Calu3 (cell line): ENCODE data around the gene RPL29. TPM values are rescaled to one million over a fixed set of nuclear protein-coding genes. Genes with fewer than 3 reads are reported as not detected.

Experiments used
- BruUV-seq: library from RNA; stranded (reverse); fragments of 400-500 nt; replicated peaks from 2 replicates; lab custom pipeline; 2021; lab: Mats Ljungman, UMichigan
- CTCF ChIA-PET: fragments of 300-600 bp; sonication (Branson Sonifier 250); formaldehyde crosslinking; loops from one replicate; lab custom pipeline; 2022; ENCODE audit warnings: antibody characterized with exemption; lab: Charles Lee
- DNase-seq: peaks from one replicate; pipeline ENCODE4 v3.0.0; 2022
- H3K27ac Mint-ChIP-seq: one replicate; pipeline ENCODE4 v1.8.0; 2022; ENCODE audit warnings: mixed read lengths; ENCODE audit not compliant: unreplicated experiment
- H3K27me3 Mint-ChIP-seq: one replicate; pipeline ENCODE4 v1.8.0; 2022; ENCODE audit warnings: mixed read lengths; ENCODE audit not compliant: unreplicated experiment
- H3K36me3 Mint-ChIP-seq: one replicate; pipeline ENCODE4 v1.8.0; 2022; ENCODE audit warnings: mild to moderate bottlenecking, moderate library complexity, mixed read lengths; ENCODE audit not compliant: insufficient read depth, unreplicated experiment
- H3K4me1 Mint-ChIP-seq: one replicate; pipeline ENCODE4 v1.8.0; 2022; ENCODE audit warnings: mild to moderate bottlenecking, low read depth, mixed read lengths; ENCODE audit not compliant: unreplicated experiment
- H3K4me3 Mint-ChIP-seq: one replicate; pipeline ENCODE4 v1.8.0; 2022; ENCODE audit warnings: mild to moderate bottlenecking, low read depth, moderate library complexity, mixed read lengths; ENCODE audit not compliant: unreplicated experiment
- H3K9me3 Mint-ChIP-seq: one replicate; pipeline ENCODE4 v1.8.0; 2022; ENCODE audit warnings: low read depth, mixed read lengths; ENCODE audit not compliant: unreplicated experiment
- CTCF ChIP-seq: fragments of 200-600 bp; IDR thresholded peaks from one replicate; pipeline ENCODE4 v1.8.0; 2022; ENCODE audit warnings: antibody characterized with exemption; ENCODE audit not compliant: unreplicated experiment
- intact Hi-C: fragments of 100-400 bp; cut with micrococcal nuclease; formaldehyde crosslinking; loops from one replicate; pipeline ENCODE4 v1.10.0; 2022; ENCODE audit not compliant: unreplicated experiment
- total RNA-seq: library from RNA; stranded (reverse); gene quantifications from 2 replicates; pipeline ENCODE4 v1.2.3, GENCODE V29; 2022

RPL29 gene
- total RNA-seq, 1 experiment from 2014 or later: 782 TPM

DNA sequence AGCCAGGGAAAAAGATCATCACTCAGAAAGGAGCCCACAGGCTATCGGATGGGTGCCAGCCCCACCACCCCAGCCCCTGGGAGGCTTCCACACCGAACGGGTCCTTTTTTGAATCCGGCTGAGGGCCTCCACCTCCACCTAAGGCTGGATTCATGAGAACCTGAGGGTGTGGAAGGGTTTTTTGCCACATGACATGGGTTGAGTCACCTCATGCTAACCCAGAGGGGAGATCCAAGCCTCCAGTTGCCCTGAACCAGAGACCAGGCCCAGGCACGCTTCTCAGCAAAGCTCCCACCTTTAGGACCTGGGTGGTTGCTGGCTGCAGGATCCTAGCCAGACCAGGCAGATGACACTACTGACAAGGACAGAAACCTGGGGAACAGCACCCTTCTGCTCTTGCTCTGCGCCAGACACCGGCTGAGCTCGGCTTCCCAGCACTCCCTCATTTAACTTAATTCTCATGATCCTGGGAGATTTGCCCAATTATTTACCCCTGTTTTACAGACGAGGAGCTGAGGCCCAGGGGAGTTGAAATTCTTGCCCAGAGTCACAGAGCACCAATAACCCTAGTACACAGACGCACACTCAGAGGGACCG, 35.1 kb upstream of the RPL29 start:
- DNase-seq: no peak
- H3K36me3 Mint-ChIP-seq: peaks cover 5% of the 10 kb centered on the region
- no peak overlapping the region for H3K4me3 Mint-ChIP-seq
- CTCF ChIA-PET: no interaction called here
- H3K27me3 Mint-ChIP-seq: no peaks in the 10 kb centered on the region
- no peaks in the 10 kb centered on the region for H3K4me1 Mint-ChIP-seq
- no peak for TF ChIP-seq CTCF
- intact Hi-C loops: no loop called here
- peaks cover 3% of the 10 kb centered on the region for H3K9me3 Mint-ChIP-seq
- BruUV-seq: no TSS peak
- H3K27ac Mint-ChIP-seq: no peak overlapping the region

DNA sequence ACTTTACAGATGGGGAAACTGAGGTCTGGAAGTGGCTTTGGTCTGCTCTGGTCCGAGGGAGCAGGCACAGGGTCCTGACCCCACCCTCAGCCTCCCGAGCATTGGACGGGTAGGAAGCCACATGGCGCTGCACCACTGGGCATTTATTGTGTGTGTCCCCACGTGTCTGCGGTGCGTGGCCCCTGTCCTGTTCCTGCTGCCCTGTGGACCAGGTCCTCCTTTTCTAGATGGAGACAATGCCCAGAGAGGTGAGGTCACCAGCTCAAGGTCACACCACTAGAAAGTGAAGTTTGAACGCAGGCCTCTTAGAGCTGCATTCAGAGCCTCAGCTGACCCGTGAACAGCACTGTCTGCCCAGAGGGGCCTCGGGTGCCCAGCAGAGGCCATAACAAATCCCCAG, 33.8 kb upstream of the RPL29 start:
- Mint-ChIP-seq H3K4me1 (no peaks in the 10 kb centered on the region), H3K27me3 (no peaks in the 10 kb centered on the region), H3K36me3 (peaks cover 5% of the 10 kb centered on the region), H3K9me3 (peaks cover 3% of the 10 kb centered on the region), H3K4me3 (no peak overlapping the region), H3K27ac (no peak overlapping the region)
- intact Hi-C loops: no loop called here
- BruUV-seq: no TSS peak
- TF ChIP-seq CTCF: no peak
- no peak for DNase-seq
- CTCF ChIA-PET: no interaction called here

- intact Hi-C loops: no loop called here
- DNase-seq: no peak
- no TSS peak for BruUV-seq
- no peak overlapping the region for H3K4me3 Mint-ChIP-seq
- TF ChIP-seq CTCF: no peak
- H3K27ac Mint-ChIP-seq: no peak overlapping the region
- no peaks in the 10 kb centered on the region for H3K27me3 Mint-ChIP-seq
- peaks cover 3% of the 10 kb centered on the region for H3K9me3 Mint-ChIP-seq
- H3K4me1 Mint-ChIP-seq: no peaks in the 10 kb centered on the region
- CTCF ChIA-PET: no interaction called here
- H3K36me3 Mint-ChIP-seq: peaks cover 5% of the 10 kb centered on the region
These were observed 33.4 kb upstream of the RPL29 start for GRCh38 chr3:52029053-52029452.

DNA sequence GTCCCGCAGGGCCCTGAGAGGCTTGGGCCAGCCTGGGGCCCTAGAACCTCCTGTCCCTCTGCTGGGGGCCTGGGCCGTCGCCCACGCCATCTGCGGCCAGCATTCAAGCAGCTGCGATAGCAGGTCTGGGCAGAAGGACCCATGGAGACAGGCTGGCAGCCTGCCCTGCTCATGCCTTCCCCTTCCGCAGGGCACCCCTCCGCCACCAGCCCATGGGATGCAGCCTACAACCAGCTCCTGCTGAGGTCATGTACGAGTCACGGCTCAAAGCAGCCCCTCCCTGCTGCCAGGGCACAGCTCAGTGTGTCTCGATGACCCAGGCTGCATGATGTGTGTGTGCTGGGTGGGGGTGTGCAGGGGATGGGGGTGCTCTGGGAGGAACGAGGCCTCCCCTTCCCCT, 32.9 kb upstream of the RPL29 start:
- TF ChIP-seq CTCF: no peak
- Mint-ChIP-seq H3K9me3 (peaks cover 3% of the 10 kb centered on the region), H3K27ac (no peak overlapping the region), H3K27me3 (no peaks in the 10 kb centered on the region), H3K4me3 (no peak overlapping the region), H3K4me1 (no peaks in the 10 kb centered on the region), H3K36me3 (peaks cover 5% of the 10 kb centered on the region)
- intact Hi-C loops: no loop called here
- CTCF ChIA-PET: no interaction called here
- no peak for DNase-seq
- no TSS peak for BruUV-seq
